Heart left ventricle (tissue), 13 donors: ENCODE results near the gene USP12.

Experiments used
- CTCF ChIP-seq, 12 donors: fragments of 200-600 bp; sonication (generic) in 4 of 12; IDR thresholded peaks; one replicate each; pipeline versions ENCODE4 v1.5.0 to v1.8.0; 2018 to 2022; ENCODE audit warnings: antibody characterized with exemption in 12 of 12, mild to moderate bottlenecking in 5 of 12
- POLR2A ChIP-seq, 2 donors: fragments of 450-650 bp; IDR thresholded peaks; one replicate each; pipeline ENCODE4 v1.6.1; 2017; ENCODE audit warnings: antibody characterized with exemption in 2 of 2, mild to moderate bottlenecking in 2 of 2, moderate library complexity in 2 of 2
- donor health status: ischemic (EF 13 %, LVEDD 7.1; RV severe dilation, severe dysfunction).
- donor health status: DM: no; HTN: yes; CAD: no.
- donor health status: DM: no; HTN: no; CAD: no.
- donor health status: ischemic (EF 25% LVEDD 6.9; RV normal size, moderate dysfunction).
- donor health status: ischemic (EF 25% LVEDD 5.7; RV mildly dilated, moderate dysfunction).
- donor health status: ischemic (EF 35%, LVEDD 5.7; RV mildly dilated, moderate dysfunction).
- donor health status: nonischemic (EF 11% LVEDD 7.7; RV severe dilation, severe dysfunction).
- donor health status: DM: yes; HTN: yes; CAD: no.
- donor health status: PGD.
- donor health status: ischemic (EF 29% LVEDD 5.4; RV normal size, mild dysfunction).
- donor health status: nonischemic (EF 23%, LVEDD 6.1; RV moderate dilation, normal function).

- TF ChIP-seq CTCF (IDR thresholded peaks at IDR 0.05) (no peak), POLR2A (IDR thresholded peaks at IDR 0.05) (no peak)
Measured at GRCh38 chr13:27219611-27220010, 48.0 kb upstream of the USP12 start.
